ENCODE data around the gene MTA3. TPM values are rescaled to one million over a fixed set of nuclear protein-coding genes. Genes with fewer than 3 reads are reported as not detected.

MTA3 gene
- total and polyA plus RNA-seq, 7 experiments from 2014 or later = 23.9 to 49.1 (median 30.5) TPM

DNA sequence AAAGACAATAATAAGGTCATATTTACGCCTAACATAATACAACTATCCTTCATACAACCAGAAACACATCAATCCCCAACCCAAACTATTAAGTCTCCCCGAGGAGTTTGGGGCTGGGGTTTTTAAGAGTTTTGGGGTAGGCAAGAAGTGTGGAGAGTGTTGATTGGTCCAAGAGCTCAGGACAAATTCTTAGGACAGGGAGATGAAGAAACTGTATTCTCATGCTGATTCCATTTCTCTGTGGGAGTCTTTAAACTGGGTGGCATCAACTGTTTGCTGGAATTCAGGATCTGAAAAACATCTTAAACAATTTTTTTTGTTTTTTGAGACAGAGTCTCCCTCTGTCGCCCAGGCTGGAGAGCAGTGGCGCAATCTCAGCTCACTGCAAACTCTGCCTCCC is 25.6 kb upstream of the MTA3 start:
- POLR2A ChIA-PET = no interaction called here
- Mint-ChIP-seq H3K27me3 (no peaks in the 10 kb centered on the region), H3K27ac (peak overlapping the region in 1 of 9 donors; percentile 41), H3K4me3 (no peak overlapping the region), H3K4me1 (peaks cover 0 to 13% (median 8%) of the 10 kb centered on the region in 7 donors), H3K36me3 (no peaks in the 10 kb centered on the region), H3K9me3 (peaks cover 0 to 4% (median 0%) of the 10 kb centered on the region in 11 donors)
- no peak overlapping the region for H3K27ac ChIP-seq (ENCODE audit: low read depth, low read length)
- ATAC-seq (no peak), DNase-seq (no peak)
- no peaks in the 10 kb centered on the region for H3K9me3 ChIP-seq (ENCODE audit: control insufficient read depth in 2 of 3, low read length in 3 of 3)
- no peak overlapping the region for H3K4me3 ChIP-seq (ENCODE audit: low read length)
- CTCF ChIA-PET = no interaction called here
- H3K27me3 ChIP-seq (ENCODE audit: control insufficient read depth in 2 of 2, insufficient read depth in 2 of 2, low read length in 2 of 2) = no peaks in the 10 kb centered on the region
- H3K36me3 ChIP-seq (ENCODE audit: control insufficient read depth in 2 of 3, insufficient read depth in 3 of 3, low read length in 3 of 3) = no peaks in the 10 kb centered on the region
- intact Hi-C loops (cut with micrococcal nuclease) = no loop called here
- H3K4me1 ChIP-seq (ENCODE audit: control insufficient read depth in 2 of 2, insufficient read depth in 2 of 2, low read length in 2 of 2) = no peaks in the 10 kb centered on the region

DNA sequence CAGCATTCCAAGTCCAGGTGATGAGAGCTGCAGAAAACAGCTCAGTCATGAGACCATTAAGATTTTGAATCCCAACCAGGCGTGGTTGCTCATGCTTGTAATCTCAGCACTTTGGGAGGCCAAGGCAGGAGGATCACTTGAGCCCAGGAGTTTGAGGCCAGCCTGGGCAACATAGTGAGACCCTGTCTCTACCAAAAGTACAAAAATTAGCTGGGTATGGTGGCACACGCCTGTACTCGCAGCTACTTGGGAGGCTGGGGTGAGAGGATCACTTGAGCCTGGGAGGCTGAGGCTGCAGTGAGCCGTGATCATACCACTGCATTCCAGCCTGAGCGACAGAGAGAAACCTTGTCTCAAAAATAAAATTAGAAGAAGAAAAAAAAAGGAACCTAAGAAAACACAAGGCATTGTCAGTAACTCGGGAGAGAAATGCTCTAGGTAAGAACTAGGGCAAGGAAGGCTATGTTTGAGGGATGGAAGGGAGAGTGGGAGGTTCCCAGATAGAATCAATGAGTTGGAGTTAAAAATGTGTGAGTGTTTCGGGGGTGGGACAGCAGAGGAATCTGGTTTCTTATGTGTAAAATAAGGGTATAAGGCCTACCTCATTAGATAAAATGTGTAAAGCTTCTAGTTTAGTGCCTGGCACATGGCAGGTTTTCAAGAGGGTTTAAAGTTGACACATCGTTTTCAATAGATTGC is 23.3 kb upstream of the MTA3 start:
- H3K4me1 Mint-ChIP-seq = peaks cover 0 to 9% (median 8%) of the 10 kb centered on the region in 7 donors
- ChIA-PET POLR2A (no interaction called here), CTCF (no interaction called here)
- Histone ChIP-seq H3K9me3 (ENCODE audit: control insufficient read depth in 2 of 3, low read length in 3 of 3) (no peaks in the 10 kb centered on the region), H3K4me1 (ENCODE audit: control insufficient read depth in 2 of 2, insufficient read depth in 2 of 2, low read length in 2 of 2) (no peaks in the 10 kb centered on the region), H3K4me3 (ENCODE audit: low read length) (no peak overlapping the region), H3K36me3 (ENCODE audit: control insufficient read depth in 2 of 3, insufficient read depth in 3 of 3, low read length in 3 of 3) (no peaks in the 10 kb centered on the region), H3K27me3 (ENCODE audit: control insufficient read depth in 2 of 2, insufficient read depth in 2 of 2, low read length in 2 of 2) (no peaks in the 10 kb centered on the region), H3K27ac (ENCODE audit: low read depth, low read length) (no peak overlapping the region)
- no peaks in the 10 kb centered on the region for H3K36me3 Mint-ChIP-seq
- peak overlapping the region in 1 of 9 donors; percentile 54 for H3K27ac Mint-ChIP-seq
- no peaks in the 10 kb centered on the region for H3K27me3 Mint-ChIP-seq
- H3K4me3 Mint-ChIP-seq = no peak overlapping the region
- DNase-seq (no peak), ATAC-seq (no peak)
- H3K9me3 Mint-ChIP-seq = peaks cover 0 to 2% (median 0%) of the 10 kb centered on the region in 11 donors
- intact Hi-C loops (cut with micrococcal nuclease) = no loop called here

DNA sequence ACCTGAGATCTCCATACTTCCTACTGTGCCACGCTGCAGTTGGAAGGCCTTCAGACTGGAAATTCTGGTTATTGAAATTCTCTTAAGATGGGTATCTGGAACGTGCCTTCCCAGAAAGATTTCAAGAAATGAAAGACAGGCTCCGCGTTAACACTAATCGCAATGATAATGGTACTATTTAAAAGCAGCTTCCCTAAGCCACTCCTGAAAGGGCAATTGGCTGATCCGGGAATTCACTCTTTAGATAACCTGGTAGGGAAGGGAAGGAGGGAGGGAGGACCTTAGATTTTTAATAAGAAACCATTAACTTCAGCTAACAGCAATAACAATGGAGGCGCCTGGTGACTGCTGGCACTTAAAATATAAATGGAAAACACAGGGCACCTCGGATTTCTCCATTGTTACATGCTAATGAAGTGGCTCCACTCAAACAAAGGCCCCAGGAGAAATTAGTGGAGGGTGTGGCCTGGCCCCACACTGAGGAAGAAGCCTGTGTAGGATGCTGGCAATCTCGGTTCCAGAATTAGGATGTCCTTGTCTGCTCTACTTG is 22.5 kb upstream of the MTA3 start:
- H3K4me3 ChIP-seq (ENCODE audit: low read length) = no peak overlapping the region
- no peaks in the 10 kb centered on the region for H3K9me3 ChIP-seq (ENCODE audit: control insufficient read depth in 2 of 3, low read length in 3 of 3)
- DNase-seq (no peak), ATAC-seq (no peak)
- Mint-ChIP-seq H3K27me3 (no peaks in the 10 kb centered on the region), H3K36me3 (no peaks in the 10 kb centered on the region), H3K9me3 (peaks cover 0 to 2% (median 0%) of the 10 kb centered on the region in 11 donors), H3K27ac (no peak overlapping the region), H3K4me1 (peaks cover 0 to 9% (median 8%) of the 10 kb centered on the region in 7 donors), H3K4me3 (no peak overlapping the region)
- CTCF ChIA-PET = no interaction called here
- H3K27me3 ChIP-seq (ENCODE audit: control insufficient read depth in 2 of 2, insufficient read depth in 2 of 2, low read length in 2 of 2) = no peaks in the 10 kb centered on the region
- POLR2A ChIA-PET = no interaction called here
- H3K36me3 ChIP-seq (ENCODE audit: control insufficient read depth in 2 of 3, insufficient read depth in 3 of 3, low read length in 3 of 3) = no peaks in the 10 kb centered on the region
- no peaks in the 10 kb centered on the region for H3K4me1 ChIP-seq (ENCODE audit: control insufficient read depth in 2 of 2, insufficient read depth in 2 of 2, low read length in 2 of 2)
- no peak overlapping the region for H3K27ac ChIP-seq (ENCODE audit: low read depth, low read length)
- intact Hi-C loops (cut with micrococcal nuclease) = no loop called here

- intact Hi-C loops (cut with micrococcal nuclease) = no loop called here
- Mint-ChIP-seq H3K36me3 (no peaks in the 10 kb centered on the region), H3K9me3 (peaks cover 0 to 2% (median 0%) of the 10 kb centered on the region in 11 donors), H3K4me3 (peak overlapping the region in 6 of 10 donors; percentile 0 to 66 (median 40)), H3K27ac (peak overlapping the region in 2 of 9 donors; percentile 2 to 13), H3K27me3 (no peaks in the 10 kb centered on the region), H3K4me1 (peaks cover 2 to 9% (median 8%) of the 10 kb centered on the region in 7 donors)
- no peak overlapping the region for H3K27ac ChIP-seq (ENCODE audit: low read depth, low read length)
- CTCF ChIA-PET = interaction anchor here (1.4 kb wide), 1 partner anchor 9 kb away, joined by 3 read pairs; no protein-coding TSS in a partner anchor
- DNase-seq (peak in 1 of 9 donors; percentile 5), ATAC-seq (peak; percentile 54)
- POLR2A ChIA-PET = no interaction called here
- H3K4me1 ChIP-seq (ENCODE audit: control insufficient read depth in 2 of 2, insufficient read depth in 2 of 2, low read length in 2 of 2) = no peaks in the 10 kb centered on the region
- H3K9me3 ChIP-seq (ENCODE audit: control insufficient read depth in 2 of 3, low read length in 3 of 3) = no peaks in the 10 kb centered on the region
- no peaks in the 10 kb centered on the region for H3K27me3 ChIP-seq (ENCODE audit: control insufficient read depth in 2 of 2, insufficient read depth in 2 of 2, low read length in 2 of 2)
- H3K4me3 ChIP-seq (ENCODE audit: low read length) = no peak overlapping the region
- no peaks in the 10 kb centered on the region for H3K36me3 ChIP-seq (ENCODE audit: control insufficient read depth in 2 of 3, insufficient read depth in 3 of 3, low read length in 3 of 3)
These were observed 21.4 kb upstream of the MTA3 start for GRCh38 chr2:42547014-42547413.

DNA sequence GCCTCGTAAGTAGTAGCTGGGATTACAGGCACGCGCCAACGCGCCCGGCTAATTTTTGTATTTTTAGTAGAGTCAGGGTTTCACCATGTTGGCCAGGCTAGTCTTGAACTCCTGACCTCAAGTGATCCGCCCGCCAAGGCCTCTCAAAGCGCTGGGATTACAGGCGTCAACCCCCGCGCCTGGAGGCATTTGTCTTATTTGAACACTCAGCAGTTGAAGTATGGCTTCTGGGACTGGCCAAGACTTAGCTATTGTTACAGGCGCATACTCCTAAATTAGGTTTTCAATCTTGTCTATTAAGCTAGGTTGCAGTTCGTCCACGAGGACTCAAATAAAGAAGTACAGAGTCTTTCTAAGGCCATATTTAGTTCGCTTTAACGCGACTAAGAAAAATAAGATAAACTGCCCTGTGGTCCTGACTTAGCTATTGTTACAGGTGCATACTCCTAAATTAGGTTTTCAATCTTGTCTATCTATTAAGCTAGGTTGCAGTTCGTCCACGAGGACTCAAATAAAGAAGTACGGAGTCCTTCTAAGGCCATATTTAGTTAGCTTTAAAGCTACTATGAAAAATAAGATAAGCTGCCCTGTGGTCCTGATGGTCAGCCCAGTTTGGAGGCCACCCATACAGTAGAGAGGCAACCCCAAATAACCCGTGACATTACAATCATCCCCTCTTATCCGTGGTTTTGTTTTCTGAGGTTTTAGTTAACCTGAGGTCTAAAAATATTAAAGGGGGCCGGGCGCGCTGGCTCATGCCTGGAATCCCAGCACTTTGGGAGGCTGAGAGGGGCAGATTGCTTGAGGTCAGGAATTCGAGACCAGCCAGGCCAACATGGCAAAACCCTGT is 20.8 kb upstream of the MTA3 start:
- DNase-seq (no peak), ATAC-seq (no peak)
- no peaks in the 10 kb centered on the region for H3K36me3 Mint-ChIP-seq
- POLR2A ChIA-PET = no interaction called here
- Histone ChIP-seq H3K4me1 (ENCODE audit: control insufficient read depth in 2 of 2, insufficient read depth in 2 of 2, low read length in 2 of 2) (no peaks in the 10 kb centered on the region), H3K27me3 (ENCODE audit: control insufficient read depth in 2 of 2, insufficient read depth in 2 of 2, low read length in 2 of 2) (no peaks in the 10 kb centered on the region), H3K36me3 (ENCODE audit: control insufficient read depth in 2 of 3, insufficient read depth in 3 of 3, low read length in 3 of 3) (no peaks in the 10 kb centered on the region), H3K9me3 (ENCODE audit: control insufficient read depth in 2 of 3, low read length in 3 of 3) (no peaks in the 10 kb centered on the region), H3K27ac (ENCODE audit: low read depth, low read length) (no peak overlapping the region), H3K4me3 (ENCODE audit: low read length) (no peak overlapping the region)
- intact Hi-C loops (cut with micrococcal nuclease) = no loop called here
- H3K27ac Mint-ChIP-seq = no peak overlapping the region
- H3K4me3 Mint-ChIP-seq = peak overlapping the region in 1 of 10 donors; percentile 53
- H3K9me3 Mint-ChIP-seq = peaks cover 0 to 2% (median 0%) of the 10 kb centered on the region in 11 donors
- CTCF ChIA-PET = interaction anchor here (1.4 kb wide), 1 partner anchor 9 kb away, joined by 3 read pairs; no protein-coding TSS in a partner anchor
- peaks cover 2 to 9% (median 8%) of the 10 kb centered on the region in 7 donors for H3K4me1 Mint-ChIP-seq
- no peaks in the 10 kb centered on the region for H3K27me3 Mint-ChIP-seq

DNA sequence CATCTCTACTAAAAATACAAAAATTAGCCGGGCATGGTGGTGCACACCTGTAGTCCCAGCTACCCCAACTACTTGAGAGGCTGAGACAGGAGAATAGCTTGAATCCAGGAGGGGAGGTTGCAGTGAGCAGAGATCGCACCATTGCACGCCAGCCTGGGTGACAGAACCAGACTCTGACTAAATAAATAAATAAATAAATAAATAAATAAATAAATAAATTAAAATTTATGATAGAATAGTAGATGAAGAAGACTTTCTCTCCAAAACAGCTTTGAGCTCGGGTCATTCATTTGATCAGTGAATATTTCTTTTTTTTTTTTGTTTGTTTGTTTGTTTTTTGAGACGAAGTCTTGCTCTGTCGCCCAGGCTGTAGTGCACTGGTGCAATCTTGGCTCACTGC is 17.6 kb upstream of the MTA3 start:
- Histone ChIP-seq H3K9me3 (ENCODE audit: control insufficient read depth in 2 of 3, low read length in 3 of 3) (no peaks in the 10 kb centered on the region), H3K36me3 (ENCODE audit: control insufficient read depth in 2 of 3, insufficient read depth in 3 of 3, low read length in 3 of 3) (no peaks in the 10 kb centered on the region), H3K4me1 (ENCODE audit: control insufficient read depth in 2 of 2, insufficient read depth in 2 of 2, low read length in 2 of 2) (no peaks in the 10 kb centered on the region), H3K27me3 (ENCODE audit: control insufficient read depth in 2 of 2, insufficient read depth in 2 of 2, low read length in 2 of 2) (no peaks in the 10 kb centered on the region), H3K4me3 (ENCODE audit: low read length) (no peak overlapping the region), H3K27ac (ENCODE audit: low read depth, low read length) (no peak overlapping the region)
- ATAC-seq = no peak
- no peaks in the 10 kb centered on the region for H3K36me3 Mint-ChIP-seq
- POLR2A ChIA-PET = no interaction called here
- no peak overlapping the region for H3K27ac Mint-ChIP-seq
- intact Hi-C loops (cut with micrococcal nuclease) = no loop called here
- CTCF ChIA-PET = no interaction called here
- DNase-seq = no peak
- peaks cover 0 to 2% (median 0%) of the 10 kb centered on the region in 11 donors for H3K9me3 Mint-ChIP-seq
- H3K4me3 Mint-ChIP-seq = no peak overlapping the region
- H3K4me1 Mint-ChIP-seq = peaks cover 2 to 9% (median 8%) of the 10 kb centered on the region in 7 donors
- H3K27me3 Mint-ChIP-seq = no peaks in the 10 kb centered on the region
